Measurements from ENCODE around the gene SAMD5.

DNA sequence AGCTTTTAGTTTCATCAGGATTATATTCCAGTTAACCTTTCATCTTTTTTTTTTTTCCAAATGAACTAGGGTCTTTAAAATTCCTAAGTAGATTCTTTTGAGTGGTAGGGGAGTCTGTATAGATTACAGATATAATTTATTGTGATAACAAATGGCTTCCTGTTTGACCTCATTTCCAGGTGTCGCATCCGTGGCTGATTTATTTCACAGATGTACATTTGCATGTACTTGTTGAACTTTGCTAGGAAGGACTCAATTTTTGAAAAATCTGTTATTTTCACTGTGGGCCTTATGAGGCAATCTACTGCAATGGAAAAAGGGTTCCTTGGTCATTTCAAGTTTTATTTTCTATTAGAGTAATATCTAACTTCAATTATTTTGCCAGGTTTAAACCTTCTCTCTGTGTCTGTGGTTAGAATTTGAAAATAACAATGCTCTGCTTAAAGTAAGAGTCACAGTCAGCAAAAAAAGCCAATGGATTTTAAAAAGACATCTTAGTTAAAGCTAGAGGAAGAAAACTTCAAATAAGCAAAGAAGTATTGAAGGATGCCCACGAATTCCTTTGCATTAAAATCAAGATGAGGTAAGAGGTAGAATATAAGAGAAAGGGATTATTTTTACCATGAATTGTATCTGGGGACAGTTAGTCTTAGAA is 57.9 kb downstream of the SAMD5 start:
- TF ChIP-seq EZH2 (IDR thresholded peaks at IDR 0.05; ENCODE audit: insufficient read depth, poor library complexity, severe bottlenecking) (no peak), EZH2phosphoT487 (IDR thresholded peaks at IDR 0.05; ENCODE audit: insufficient read depth, low read depth) (no peak)
